Endothelial cell of umbilical vein (primary cell): ENCODE data around the gene GABRA5. TPM values are rescaled to one million over a fixed set of nuclear protein-coding genes. Genes with fewer than 3 reads are reported as not detected.

Experiments used
- BruUV-seq: library from RNA; stranded (reverse); fragments of 400-500 nt; replicated peaks from 2 replicates; lab custom pipeline; 2021; lab: Mats Ljungman, UMichigan
- CTCF ChIA-PET: fragments of 300-600, 350-600 bp; sonication (Branson Sonifier 250); formaldehyde crosslinking; loops from one replicate; lab custom pipeline; 2021; ENCODE audit warnings: antibody characterized with exemption, inconsistent platforms; lab: Charles Lee
- POLR2A ChIA-PET: fragments of 300-600, 350-600 bp; sonication (Branson Sonifier 250); formaldehyde crosslinking; loops from one replicate; lab custom pipeline; 2021; ENCODE audit warnings: antibody characterized with exemption, inconsistent platforms; lab: Charles Lee
- DNase-seq: peaks from one replicate; pipeline ENCODE4 v3.0.0-alpha.2; 2011; ENCODE audit warnings: low read depth, low spot score
- FAIRE-seq: peaks from 2 replicates; lab custom pipeline; 2011; peaks lifted over from hg19 to GRCh38; lab: Jason Lieb, UNC
- H2AFZ ChIP-seq: 2 replicates; pipeline ENCODE4 v1.6.0; 2012; ENCODE audit warnings: low read depth, low read length, control low read depth, inconsistent platforms
- H3K27ac ChIP-seq: 2 replicates; pipeline ENCODE4 v1.5.1; 2011; ENCODE audit warnings: low read depth, mild to moderate bottlenecking, control low read depth, low read length, moderate library complexity; ENCODE audit not compliant: insufficient read depth
- H3K27me3 ChIP-seq, 2 experiments: 2 replicates each; pipeline versions ENCODE4 v1.6.0 to v1.6.1; 2011; ENCODE audit warnings: low read length in 2 of 2, mixed read lengths in 1 of 2; ENCODE audit not compliant: control insufficient read depth in 2 of 2, insufficient read depth in 2 of 2
- H3K36me3 ChIP-seq, 2 experiments: 2 replicates in 1 of 2; 3 replicates in 1 of 2; pipeline ENCODE4 v1.5.1; 2011; ENCODE audit warnings: low read length in 2 of 2, mild to moderate bottlenecking in 1 of 2, moderate library complexity in 1 of 2; ENCODE audit not compliant: control insufficient read depth in 2 of 2, insufficient read depth in 2 of 2; ENCODE audit errors: extremely low read depth in 1 of 2
- H3K4me1 ChIP-seq: 3 replicates; pipeline ENCODE4 v1.5.1; 2011; ENCODE audit warnings: mild to moderate bottlenecking, low read length; ENCODE audit not compliant: control insufficient read depth, insufficient read depth; ENCODE audit errors: extremely low read depth
- H3K4me2 ChIP-seq: 2 replicates; pipeline ENCODE4 v1.6.1; 2011; ENCODE audit warnings: low read length, control low read depth, mixed read lengths; ENCODE audit not compliant: insufficient read depth
- H3K4me3 ChIP-seq, 3 experiments: fragments of 200-600 bp in 1 of 3; sonication (generic), shearing (Covaris generic) in 1 of 3; replicated peaks in 1 of 3; 2 replicates each; pipeline ENCODE4 v1.5.1; 2011 to 2016; ENCODE audit warnings: control low read depth in 3 of 3, low read length in 3 of 3, mild to moderate bottlenecking in 2 of 3, inconsistent platforms in 1 of 3, low read depth in 1 of 3, moderate library complexity in 1 of 3; ENCODE audit not compliant: insufficient read depth in 1 of 3
- H3K79me2 ChIP-seq: 2 replicates; pipeline ENCODE4 v1.6.0; 2012; ENCODE audit warnings: low read length, inconsistent platforms; ENCODE audit not compliant: control insufficient read depth, insufficient read depth
- H3K9ac ChIP-seq: replicated peaks from 2 replicates; pipeline ENCODE3; 2011; ENCODE audit warnings: low read length, control low read depth; ENCODE audit not compliant: insufficient read depth; ENCODE audit errors: extremely low read depth
- H3K9me1 ChIP-seq: replicated peaks from 3 replicates; pipeline ENCODE4 v1.6.0; 2011; ENCODE audit warnings: mild to moderate bottlenecking, low read length; ENCODE audit not compliant: control insufficient read depth, insufficient read depth; ENCODE audit errors: extremely low read depth
- H3K9me3 ChIP-seq: replicated peaks from 2 replicates; pipeline ENCODE4 v1.5.1; 2012; ENCODE audit warnings: low read length, inconsistent platforms; ENCODE audit not compliant: control insufficient read depth, insufficient read depth
- H4K20me1 ChIP-seq: replicated peaks from 2 replicates; pipeline ENCODE3; 2011; ENCODE audit warnings: mild to moderate bottlenecking, low read length; ENCODE audit not compliant: control insufficient read depth, insufficient read depth; ENCODE audit errors: extremely low read depth
- CTCF ChIP-seq, 2 donors: IDR thresholded peaks; 1 replicate in 1 of 2; 2 replicates in 1 of 2; pipeline ENCODE4 v1.5.1; 2011; ENCODE audit warnings: low read length in 2 of 2, mild to moderate bottlenecking in 2 of 2, moderate library complexity in 2 of 2, control low read depth in 1 of 2, inconsistent platforms in 1 of 2, low read depth in 1 of 2; ENCODE audit not compliant: insufficient read depth in 1 of 2; ENCODE audit errors: extremely low read depth in 1 of 2
- EZH2 ChIP-seq: IDR thresholded peaks from 2 replicates; pipeline ENCODE4 v1.6.1; 2012; ENCODE audit warnings: borderline replicate concordance, low read depth, mild to moderate bottlenecking, moderate library complexity, low read length, inconsistent platforms; ENCODE audit not compliant: severe bottlenecking
- FOS ChIP-seq: IDR thresholded peaks from 2 replicates; pipeline ENCODE4 v1.6.1; 2011; ENCODE audit warnings: mild to moderate bottlenecking, low read length, moderate library complexity, borderline replicate concordance; ENCODE audit not compliant: insufficient read depth
- GATA2 ChIP-seq: IDR thresholded peaks from 2 replicates; pipeline ENCODE4 v1.7.0; 2011; ENCODE audit warnings: low read depth, mild to moderate bottlenecking, moderate library complexity, mixed read lengths, low read length; ENCODE audit not compliant: insufficient read length, insufficient read depth
- JUN ChIP-seq: IDR thresholded peaks from 2 replicates; pipeline ENCODE4 v1.6.1; 2011; ENCODE audit warnings: borderline replicate concordance, low read depth; ENCODE audit not compliant: insufficient read length, insufficient read depth
- MAX ChIP-seq: IDR thresholded peaks from 2 replicates; pipeline ENCODE4 v1.6.1; 2011; ENCODE audit not compliant: insufficient read depth, insufficient read length
- MYC ChIP-seq: IDR thresholded peaks from one replicate; pipeline ENCODE4 v1.6.1; 2011; ENCODE audit warnings: mild to moderate bottlenecking, low read depth, low read length
- POLR2A ChIP-seq: IDR thresholded peaks from 2 replicates; pipeline ENCODE4 v1.6.1; 2012; ENCODE audit warnings: low read depth, mild to moderate bottlenecking, control low read depth, low read length
- POLR2AphosphoS5 ChIP-seq: IDR thresholded peaks from 2 replicates; pipeline ENCODE4 v1.6.1; 2012; ENCODE audit warnings: low read depth, mild to moderate bottlenecking, control low read depth, low read length, moderate library complexity; ENCODE audit not compliant: insufficient read depth
- dilution Hi-C: fragments of 300-500 bp; cut with MboI; formaldehyde crosslinking; loops from one replicate; pipeline ENCODE4 v1.15.0; 2019; ENCODE audit warnings: low sequenced_read_pairs; ENCODE audit not compliant: extremely low pct_ligation_motif_present
- intact Hi-C: fragments of 100-400 bp; cut with micrococcal nuclease; formaldehyde crosslinking; loops from one replicate; pipeline ENCODE4 v1.10.0; 2022
- polyA plus RNA-seq, 4 experiments: library from polyadenylated mRNA; depleted of rRNA in 3 of 4; stranded (reverse) in 3 of 4; unstranded in 1 of 4; fragments of >200 nt; gene quantifications; 2 replicates each; pipeline versions ENCODE4 v1.2.1 to v1.2.3, GENCODE V29; 2011 to 2012; ENCODE audit warnings: missing spikeins in 1 of 4
- total RNA-seq: library from RNA; stranded (reverse); gene quantifications from 2 replicates; pipeline ENCODE4 v1.2.3, GENCODE V29; 2021

Gene GABRA5
- total and polyA plus RNA-seq, 2 donors (not counting 3 experiments of a cell fraction or from before 2014, with no cell fraction given) = not detected

GRCh38 chr15:26996250-26996649, 129.4 kb downstream of the GABRA5 start:
- BruUV-seq = no TSS peak

More at GRCh38 chr15:26996250-26996649, 129.4 kb downstream of the GABRA5 start:
- dilution Hi-C loops (no loop called here), intact Hi-C loops (no loop called here)
- Histone ChIP-seq H3K9me1 (no peaks in the 10 kb centered on the region), H3K27ac (no peak overlapping the region), H4K20me1 (no peaks in the 10 kb centered on the region), H3K79me2 (no peaks in the 10 kb centered on the region), H3K27me3 (no peaks in the 10 kb centered on the region), H3K4me3 (no peak overlapping the region), H3K9ac (no peak overlapping the region), H3K4me2 (no peak overlapping the region), H3K36me3 (no peaks in the 10 kb centered on the region), H3K9me3 (peaks cover 3% of the 10 kb centered on the region), H3K4me1 (no peaks in the 10 kb centered on the region), H2AFZ (no peak overlapping the region)
- CTCF ChIA-PET = no interaction called here
- TF ChIP-seq MYC = no peak
- TF ChIP-seq MAX = no peak
- TF ChIP-seq FOS = no peak
- TF ChIP-seq CTCF (IDR thresholded peaks at IDR 0.05; ENCODE audit: extremely low read depth in 1 of 2, insufficient read depth in 1 of 2, low read depth in 1 of 2, low read length in 2 of 2) = no peak
- TF ChIP-seq GATA2 = no peak
- TF ChIP-seq EZH2 = no peak
- no peak for TF ChIP-seq JUN
- no peak for TF ChIP-seq POLR2A
- TF ChIP-seq POLR2AphosphoS5 = no peak
- DNase-seq (no peak), FAIRE-seq (no peak)
- POLR2A ChIA-PET = no interaction called here

Other genes with a start within 250 kb of the GABRA5 start
- gene GABRB3, start 94.0 kb upstream of the GABRA5 start, total RNA-seq = 0.85 TPM in 1 of 2 replicates, not detected in the other
- gene GABRB3, start 94.0 kb upstream of the GABRA5 start, polyA plus RNA-seq = 0.03 TPM in 1 of 2 replicates, not detected in the other
- gene GABRG3, start 104.1 kb downstream of the GABRA5 start, total RNA-seq = not detected in 2 replicates
- not detected in 2 replicates for gene GABRG3, start 104.1 kb downstream of the GABRA5 start, polyA plus RNA-seq